B cell (primary cell): ENCODE measurements around the gene NCK2. TPM values are rescaled to one million over a fixed set of nuclear protein-coding genes. Genes with fewer than 3 reads are reported as not detected.
A peak's percentile ranks its signal among the peaks of the same experiment; 100 is the strongest.

ENCODE experiments used
- ATAC-seq: fragments of 200-7000 bp; cut with Tn5 transposase; one replicate; pipeline ENCODE4 v1.10.0; 2021; ENCODE audit warnings: low read depth, mild to moderate bottlenecking, moderate number of reproducible peaks, moderate library complexity
- CTCF ChIA-PET: fragments of 350-600 bp; sonication (Branson Sonifier 250); formaldehyde crosslinking; loops from one replicate; lab custom pipeline; 2021; ENCODE audit warnings: antibody characterized with exemption, inconsistent platforms; lab: Charles Lee
- POLR2A ChIA-PET: fragments of 350-600 bp; sonication (Branson Sonifier 250); formaldehyde crosslinking; loops from one replicate; lab custom pipeline; 2021; ENCODE audit warnings: antibody characterized with exemption; lab: Charles Lee
- DNase-seq: peaks from one replicate; pipeline ENCODE4 v3.0.0; 2013
- H2AFZ ChIP-seq: 2 replicates; pipeline ENCODE4 v1.6.1; 2012; ENCODE audit warnings: mild to moderate bottlenecking, low read depth, low read length; ENCODE audit not compliant: insufficient read depth, poor library complexity, severe bottlenecking
- H3K27ac ChIP-seq, 2 donors: 1 replicate in 1 of 2; 2 replicates in 1 of 2; pipeline ENCODE4 v1.5.1; 2012 to 2013; ENCODE audit warnings: low read length in 2 of 2, mild to moderate bottlenecking in 2 of 2, moderate library complexity in 1 of 2
- H3K27me3 ChIP-seq, 4 experiments: fragments of 200-600 bp in 1 of 4; sonication (generic) in 1 of 4; replicated peaks in 1 of 4; 1 replicate in 2 of 4; 2 replicates in 2 of 4; pipeline versions ENCODE4 v1.6.1 to v1.7.0; 2013 to 2016; ENCODE audit warnings: low read length in 3 of 4, mild to moderate bottlenecking in 2 of 4, mixed read lengths in 1 of 4, moderate library complexity in 1 of 4; ENCODE audit not compliant: insufficient read depth in 4 of 4, control insufficient read depth in 3 of 4; ENCODE audit errors: control extremely low read depth in 1 of 4
- H3K36me3 ChIP-seq, 2 experiments: replicated peaks in 1 of 2; 1 replicate in 1 of 2; 2 replicates in 1 of 2; pipeline versions ENCODE4 v1.6.1 to v1.7.1; 2013; ENCODE audit warnings: low read length in 1 of 2; ENCODE audit not compliant: insufficient read depth in 2 of 2, control insufficient read depth in 1 of 2; ENCODE audit errors: control extremely low read depth in 1 of 2, extremely low read depth in 1 of 2
- H3K4me1 ChIP-seq, 2 donors: fragments of 200-600 bp in 1 of 2; sonication (generic) in 1 of 2; 1 replicate in 1 of 2; 2 replicates in 1 of 2; pipeline versions ENCODE4 v1.5.1 to v1.6.1; 2013 to 2017; ENCODE audit warnings: low read length in 2 of 2; ENCODE audit not compliant: control insufficient read depth in 2 of 2, insufficient read depth in 2 of 2
- H3K4me2 ChIP-seq: replicated peaks from 2 replicates; pipeline ENCODE3; 2012; ENCODE audit warnings: mild to moderate bottlenecking, low read depth, low read length; ENCODE audit not compliant: poor library complexity, severe bottlenecking
- H3K4me3 ChIP-seq, 5 experiments: fragments of 200-600 bp in 1 of 5; sonication (generic) in 1 of 5; 1 replicate in 3 of 5; 2 replicates in 2 of 5; pipeline versions ENCODE4 v1.5.1 to v1.7.0; 2011 to 2016; ENCODE audit warnings: low read length in 4 of 5, mild to moderate bottlenecking in 4 of 5, low read depth in 2 of 5, control low read depth in 1 of 5, moderate library complexity in 1 of 5; ENCODE audit not compliant: insufficient read depth in 1 of 5; ENCODE audit errors: control extremely low read depth in 1 of 5, extremely low read depth in 1 of 5
- H3K79me2 ChIP-seq: fragments of 200-600 bp; sonication (generic); one replicate; pipeline ENCODE4 v1.6.0; 2016; ENCODE audit warnings: low read length; ENCODE audit not compliant: control insufficient read depth, insufficient read depth
- H3K9ac ChIP-seq: fragments of 200-600 bp; sonication (generic); 2 replicates; pipeline ENCODE4 v1.6.1; 2017; ENCODE audit warnings: mild to moderate bottlenecking, low read length, moderate library complexity
- H3K9me3 ChIP-seq, 3 donors: one replicate each; pipeline versions ENCODE4 v1.6.1 to v1.7.1; 2013; ENCODE audit warnings: low read length in 2 of 3; ENCODE audit not compliant: control insufficient read depth in 2 of 3, insufficient read depth in 1 of 3; ENCODE audit errors: control extremely low read depth in 1 of 3
- H4K20me1 ChIP-seq: 2 replicates; pipeline ENCODE4 v1.6.0; 2012; ENCODE audit warnings: mild to moderate bottlenecking, low read length; ENCODE audit not compliant: insufficient read depth, control insufficient read depth, poor library complexity, severe bottlenecking
- H3K27ac Mint-ChIP-seq: one replicate; pipeline ENCODE4 v1.8.0; 2021; ENCODE audit warnings: mixed read lengths
- H3K27me3 Mint-ChIP-seq: one replicate; pipeline ENCODE4 v1.8.0; 2021; ENCODE audit warnings: mixed read lengths
- H3K4me1 Mint-ChIP-seq: one replicate; pipeline ENCODE4 v1.8.0; 2021; ENCODE audit warnings: mixed read lengths
- H3K4me3 Mint-ChIP-seq: one replicate; pipeline ENCODE4 v1.8.0; 2021; ENCODE audit warnings: mixed read lengths
- H3K9me3 Mint-ChIP-seq: one replicate; pipeline ENCODE4 v1.8.0; 2022; ENCODE audit warnings: mixed read lengths; ENCODE audit not compliant: insufficient read depth
- CTCF ChIP-seq: fragments of 200-600 bp; IDR thresholded peaks from one replicate; pipeline ENCODE4 v1.8.0; 2022; ENCODE audit warnings: antibody characterized with exemption, mild to moderate bottlenecking
- EZH2 ChIP-seq: IDR thresholded peaks from 2 replicates; pipeline ENCODE4 v1.6.1; 2012; ENCODE audit warnings: borderline replicate concordance, low read depth, mild to moderate bottlenecking, moderate library complexity, low read length; ENCODE audit not compliant: insufficient read depth, poor library complexity, severe bottlenecking
- WGBS: methylation state at CpG from one replicate; pipeline ENCODE4 v1.1.5; 2013; ENCODE audit warnings: missing lambda C conversion rate; ENCODE audit not compliant: insufficient coverage; 5-methylcytosine and 5-hydroxymethylcytosine counted together
- intact Hi-C: fragments of 100-400 bp; cut with micrococcal nuclease; formaldehyde crosslinking; loops from one replicate; pipeline ENCODE4 v1.10.0; 2022
- polyA plus RNA-seq: library from polyadenylated mRNA; depleted of rRNA; stranded (reverse); fragments of >200 nt; gene quantifications from 2 replicates; pipeline ENCODE4 v1.2.3, GENCODE V29; 2012
- total RNA-seq, 2 donors: library from RNA; stranded (reverse); fragments of 120-200 nt in 1 of 2; gene quantifications; 1 replicate in 1 of 2; 2 replicates in 1 of 2; pipeline versions ENCODE4 v1.2.3 to v1.2.4, GENCODE V29; 2013 to 2022

NCK2 gene
- total and polyA plus RNA-seq, 2 donors (not counting 1 experiment from before 2014, with no cell fraction given), result 64.2 to 72.3 TPM

- Mint-ChIP-seq H3K27ac (peak overlapping the region; percentile 23), H3K27me3 (no peaks in the 10 kb centered on the region), H3K9me3 (no peaks in the 10 kb centered on the region), H3K4me3 (peak overlapping the region; percentile 38), H3K4me1 (peaks cover 91% of the 10 kb centered on the region)
- Histone ChIP-seq H3K79me2 (peaks cover 100% of the 10 kb centered on the region), H3K4me1 (peaks cover 91 to 92% of the 10 kb centered on the region in 2 donors), H2AFZ (no peak overlapping the region), H3K9ac (peak overlapping the region; percentile 9), H3K4me2 (peak overlapping the region; percentile 63), H3K27ac (peak overlapping the region; percentile 29 to 54), H3K9me3 (peaks cover 0 to 6% (median 0%) of the 10 kb centered on the region in 3 donors), H3K27me3 (no peaks in the 10 kb centered on the region), H4K20me1 (peaks cover 79% of the 10 kb centered on the region), H3K36me3 (peaks cover 0 to 17% of the 10 kb centered on the region in 2 experiments), H3K4me3 (no peak overlapping the region)
- TF ChIP-seq CTCF, result no peak
- no peak for TF ChIP-seq EZH2
- ChIA-PET CTCF (interaction anchor here (2.0 kb wide), 1 partner anchor 15 kb away, joined by 6 read pairs; no protein-coding TSS in a partner anchor), POLR2A (no interaction called here)
- DNase-seq (no peak), ATAC-seq (no peak)
- WGBS, result 67% methylated on average over 1 of the region's 2 CpGs
- intact Hi-C loops, result no loop called here
Measured at GRCh38 chr2:105753380-105753779, 8.7 kb downstream of the NCK2 start.

GRCh38 chr2:105754011-105754410, 9.3 kb downstream of the NCK2 start:
- H3K27ac ChIP-seq, result peak overlapping the region; percentile 54 to 60
- ATAC-seq (peak; percentile 26), DNase-seq (no peak)
- Mint-ChIP-seq H3K27ac (peak overlapping the region; percentile 23), H3K9me3 (no peaks in the 10 kb centered on the region), H3K27me3 (no peaks in the 10 kb centered on the region), H3K4me3 (peak overlapping the region; percentile 38), H3K4me1 (peaks cover 90% of the 10 kb centered on the region)
- ChIA-PET CTCF (interaction anchor here (0.8 to 2.0 kb wide), 3 partner anchors 15 to 43 kb away, joined by 3 to 6 read pairs (median 5); no protein-coding TSS in a partner anchor), POLR2A (interaction anchor here (1.8 kb wide), 1 partner anchor 21 kb away, joined by 5 read pairs; no protein-coding TSS in a partner anchor)
- H3K4me2 ChIP-seq, result peak overlapping the region; percentile 63
- H3K36me3 ChIP-seq, result peaks cover 0 to 20% of the 10 kb centered on the region in 2 experiments
- no peak overlapping the region for H3K4me3 ChIP-seq
- no peak for TF ChIP-seq EZH2
- no peak for TF ChIP-seq CTCF
- H3K4me1 ChIP-seq, result peaks cover 85 to 86% of the 10 kb centered on the region in 2 donors
- intact Hi-C loops, result no loop called here
- H3K27me3 ChIP-seq, result no peaks in the 10 kb centered on the region
- H3K9ac ChIP-seq, result peak overlapping the region; percentile 9
- H4K20me1 ChIP-seq, result peaks cover 81% of the 10 kb centered on the region
- no peak overlapping the region for H2AFZ ChIP-seq
- H3K79me2 ChIP-seq, result peaks cover 100% of the 10 kb centered on the region
- H3K9me3 ChIP-seq, result peaks cover 0 to 6% (median 0%) of the 10 kb centered on the region in 3 donors
- 86% methylated on average over 2 of the region's 5 CpGs for WGBS
